Muscle of back (tissue), 11 donors: Measurements from ENCODE around the gene STRA8. TPM values are rescaled to one million over a fixed set of nuclear protein-coding genes. Genes with fewer than 3 reads are reported as not detected.

Experiments used
- DNase-seq, 3 donors: peaks; one replicate each; pipeline versions ENCODE4 v3.0.0 to v3.0.0-alpha.2; 2013
- polyA plus RNA-seq, 10 donors: library from polyadenylated mRNA; unstranded; fragments of 120-200 nt; gene quantifications; one replicate each; pipeline ENCODE4 v1.2.1, GENCODE V29; 2013; ENCODE audit not compliant: insufficient read length in 10 of 10

The STRA8 gene
- polyA plus RNA-seq, 10 donors, result 0.22 to 0.30 TPM; not detected in 8

GRCh38 chr7:135263321-135263970 is 29.8 kb downstream of the STRA8 start:
- DNase-seq, result no peak

GRCh38 chr7:135265637-135266036 is 32.0 kb downstream of the STRA8 start:
- DNase-seq, result no peak

- DNase-seq, result no peak
Measured at GRCh38 chr7:135269921-135270320, 36.3 kb downstream of the STRA8 start.

- no peak for DNase-seq
Measured at GRCh38 chr7:135270577-135271254, 37.1 kb downstream of the STRA8 start.

GRCh38 chr7:135271255-135271615 is 37.6 kb downstream of the STRA8 start:
- no peak for DNase-seq

- no peak for DNase-seq
Measured at GRCh38 chr7:135272303-135272702, 38.7 kb downstream of the STRA8 start.

- DNase-seq, result no peak
Measured at GRCh38 chr7:135273581-135273980, 39.9 kb downstream of the STRA8 start.

GRCh38 chr7:135274495-135275268 is 41.0 kb downstream of the STRA8 start:
- peak; percentile 47 to 69 (median 63) for DNase-seq

GRCh38 chr7:135275971-135276580 is 42.4 kb downstream of the STRA8 start:
- DNase-seq, result no peak

GRCh38 chr7:135277161-135277560 is 43.5 kb downstream of the STRA8 start:
- DNase-seq, result no peak

- DNase-seq, result peak; percentile 83 to 91 (median 88)
Measured at GRCh38 chr7:135281363-135281949, 47.8 kb downstream of the STRA8 start.

GRCh38 chr7:135282561-135283254 is 49.1 kb downstream of the STRA8 start:
- DNase-seq, result no peak

- peak in 1 of 3 donors; percentile 16 for DNase-seq
Measured at GRCh38 chr7:135283959-135284638, 50.5 kb downstream of the STRA8 start.

GRCh38 chr7:135285547-135286233 is 52.1 kb downstream of the STRA8 start:
- DNase-seq, result no peak

GRCh38 chr7:135286876-135287275 is 53.2 kb downstream of the STRA8 start:
- no peak for DNase-seq

GRCh38 chr7:135290594-135290993 is 57.0 kb downstream of the STRA8 start:
- no peak for DNase-seq

- no peak for DNase-seq
Measured at GRCh38 chr7:135291809-135292253, 58.2 kb downstream of the STRA8 start.

GRCh38 chr7:135299235-135299634 is 65.6 kb downstream of the STRA8 start:
- DNase-seq, result no peak

GRCh38 chr7:135300913-135301765 is 67.5 kb downstream of the STRA8 start:
- no peak for DNase-seq
